Measurements from ENCODE around the gene ZAP70. TPM values are rescaled to one million over a fixed set of nuclear protein-coding genes. Genes with fewer than 3 reads are reported as not detected.
"Not testable (repeated sequence)": the region's sequence is repeated elsewhere in the genome, so short reads cannot be mapped to it uniquely, and the experiment has no call there.

The ZAP70 gene
- total RNA-seq, 4 donors from 2014 or later, result 1.1 to 1.6 (median 1.4) TPM

DNA sequence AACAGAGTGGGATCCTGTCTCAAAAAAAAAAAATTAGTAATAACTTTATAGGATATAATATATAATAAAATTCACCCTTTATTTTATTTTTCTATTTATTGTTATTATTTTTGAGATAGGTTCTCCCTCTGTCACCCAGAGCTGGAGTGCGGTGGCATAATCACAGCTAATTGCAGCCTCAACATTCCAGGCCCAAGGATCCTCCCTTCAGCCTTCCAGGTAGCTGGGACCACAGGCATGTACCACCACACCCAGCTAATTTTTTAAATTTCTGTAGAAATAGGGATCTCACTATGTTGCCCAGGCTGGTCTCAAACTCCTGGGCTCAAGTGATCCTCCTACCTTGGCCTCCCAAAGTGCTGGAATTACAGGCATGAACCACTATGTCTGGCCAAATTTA lies 42.9 kb upstream of the ZAP70 start:
- DNase-seq (ENCODE audit: low spot score in 2 of 2), result no peak
- intact Hi-C loops (cut with DNase I; ENCODE audit: low total_unique reads), result no loop called here
- TF ChIP-seq POLR2A (IDR thresholded peaks at IDR 0.05), result no peak
- TF ChIP-seq, protein P1, sequence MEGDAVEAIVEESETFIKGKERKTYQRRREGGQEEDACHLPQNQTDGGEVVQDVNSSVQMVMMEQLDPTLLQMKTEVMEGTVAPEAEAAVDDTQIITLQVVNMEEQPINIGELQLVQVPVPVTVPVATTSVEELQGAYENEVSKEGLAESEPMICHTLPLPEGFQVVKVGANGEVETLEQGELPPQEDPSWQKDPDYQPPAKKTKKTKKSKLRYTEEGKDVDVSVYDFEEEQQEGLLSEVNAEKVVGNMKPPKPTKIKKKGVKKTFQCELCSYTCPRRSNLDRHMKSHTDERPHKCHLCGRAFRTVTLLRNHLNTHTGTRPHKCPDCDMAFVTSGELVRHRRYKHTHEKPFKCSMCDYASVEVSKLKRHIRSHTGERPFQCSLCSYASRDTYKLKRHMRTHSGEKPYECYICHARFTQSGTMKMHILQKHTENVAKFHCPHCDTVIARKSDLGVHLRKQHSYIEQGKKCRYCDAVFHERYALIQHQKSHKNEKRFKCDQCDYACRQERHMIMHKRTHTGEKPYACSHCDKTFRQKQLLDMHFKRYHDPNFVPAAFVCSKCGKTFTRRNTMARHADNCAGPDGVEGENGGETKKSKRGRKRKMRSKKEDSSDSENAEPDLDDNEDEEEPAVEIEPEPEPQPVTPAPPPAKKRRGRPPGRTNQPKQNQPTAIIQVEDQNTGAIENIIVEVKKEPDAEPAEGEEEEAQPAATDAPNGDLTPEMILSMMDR (IDR thresholded peaks at IDR 0.05), result no peak
- no peak overlapping the region for H3K4me3 ChIP-seq (ENCODE audit: low read depth, poor library complexity, severe bottlenecking)
- 85 to 100% methylated on average over 1 of the region's 1 CpG for WGBS, 2 donors

DNA sequence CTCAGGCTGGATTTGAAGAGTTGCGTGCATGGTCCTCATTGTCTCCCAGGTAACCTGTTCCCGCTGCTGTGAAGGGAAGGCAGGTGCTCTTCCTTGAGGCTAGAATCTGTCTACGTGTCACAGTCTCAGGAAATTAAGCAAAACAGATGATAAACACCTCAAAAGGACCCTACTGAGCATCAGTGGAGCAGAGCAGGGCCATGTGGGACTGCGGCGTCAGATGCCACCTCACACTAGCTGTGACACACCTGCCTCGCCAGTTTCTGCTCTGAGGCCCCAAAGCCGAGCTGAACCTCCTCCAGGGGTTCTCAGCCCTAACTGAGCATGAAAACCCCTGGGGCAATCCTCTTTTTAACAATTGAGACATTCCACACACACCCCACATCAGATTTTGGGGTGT lies 41.9 kb upstream of the ZAP70 start:
- no peak for TF ChIP-seq POLR2A (IDR thresholded peaks at IDR 0.05)
- TF ChIP-seq, protein P1 (IDR thresholded peaks at IDR 0.05), result no peak
- WGBS, 2 donors, result 93 to 95% methylated on average over 7 of the region's 7 CpGs
- intact Hi-C loops (cut with DNase I; ENCODE audit: low total_unique reads), result no loop called here
- no peak overlapping the region for H3K4me3 ChIP-seq (ENCODE audit: low read depth, poor library complexity, severe bottlenecking)
- no peak for DNase-seq (ENCODE audit: low spot score in 2 of 2)

DNA sequence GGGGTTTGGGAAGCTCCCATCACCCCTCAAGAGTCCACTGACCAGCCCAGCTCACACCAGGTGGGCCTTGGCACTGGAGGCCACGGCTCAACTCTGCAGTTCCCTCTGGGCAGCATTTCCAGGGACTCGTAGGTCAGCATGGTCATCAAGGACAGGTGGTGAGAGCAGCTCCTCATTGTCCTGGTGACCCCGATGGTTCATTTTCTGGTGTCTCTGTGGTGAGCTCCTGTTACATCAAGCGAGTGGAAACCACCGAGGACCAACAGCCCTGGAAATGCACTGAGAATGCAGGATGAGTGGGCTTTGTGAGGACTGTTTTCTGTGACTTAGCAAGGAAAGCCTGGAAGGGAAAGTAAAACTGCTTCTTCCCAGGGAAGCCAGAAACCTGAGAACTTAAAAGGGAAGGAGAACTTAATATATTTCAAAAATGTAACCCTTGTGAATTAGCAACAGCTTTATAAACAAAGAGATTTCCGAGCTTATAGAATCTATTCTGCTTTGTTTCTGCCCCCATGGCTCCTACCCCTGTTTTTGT lies 40.7 kb upstream of the ZAP70 start:
- intact Hi-C loops (cut with DNase I; ENCODE audit: low total_unique reads); H3K4me3 ChIP-seq (ENCODE audit: low read depth, poor library complexity, severe bottlenecking); DNase-seq (ENCODE audit: low spot score in 2 of 2): not testable (repeated sequence)
- WGBS, 2 donors, result 90 to 95% methylated on average over 5 to 6 of the region's 6 CpGs

DNA sequence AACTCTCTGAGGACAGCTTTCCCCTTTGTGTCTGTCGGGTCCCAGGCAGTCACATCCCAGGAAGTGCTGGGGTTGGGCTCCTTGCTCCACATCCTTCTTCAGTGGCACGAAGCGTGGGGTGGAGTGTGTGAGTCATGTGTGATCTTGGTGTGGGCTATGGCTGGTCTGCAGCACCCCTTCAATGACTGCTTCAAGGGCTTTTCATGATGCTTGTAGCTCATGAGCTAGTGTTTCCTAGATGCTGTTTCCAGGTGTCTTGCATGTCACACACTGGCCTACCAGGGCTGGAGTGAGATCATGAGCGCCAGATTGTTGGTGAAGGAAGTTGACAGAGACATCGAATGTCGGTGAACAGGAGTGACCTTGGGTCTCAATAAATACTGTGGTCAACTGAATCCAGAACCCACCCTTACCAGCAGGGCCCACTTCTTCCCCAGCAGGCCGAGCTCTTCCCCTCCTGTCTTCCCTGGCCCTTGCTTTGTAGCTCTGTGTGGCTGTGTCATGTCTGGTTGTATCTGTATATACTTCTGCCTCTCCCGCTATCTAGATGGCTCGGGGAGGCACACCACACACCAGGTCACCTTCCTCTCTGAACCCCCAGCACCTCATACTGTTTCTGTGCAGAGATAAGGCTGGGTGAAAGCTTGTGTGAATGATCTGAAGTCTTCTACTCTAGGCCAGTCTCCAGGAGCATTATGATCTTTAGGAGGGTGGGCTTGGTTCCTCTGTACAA lies 40.0 kb upstream of the ZAP70 start:
- intact Hi-C loops (cut with DNase I; ENCODE audit: low total_unique reads), result no loop called here
- no peak for DNase-seq (ENCODE audit: low spot score in 2 of 2)
- H3K4me3 ChIP-seq (ENCODE audit: low read depth, poor library complexity, severe bottlenecking), result no peak overlapping the region
- TF ChIP-seq, protein P1 (IDR thresholded peaks at IDR 0.05), result no peak
- TF ChIP-seq POLR2A (IDR thresholded peaks at IDR 0.05), result no peak
- 87 to 90% methylated on average over 9 of the region's 9 CpGs for WGBS, 2 donors

DNA sequence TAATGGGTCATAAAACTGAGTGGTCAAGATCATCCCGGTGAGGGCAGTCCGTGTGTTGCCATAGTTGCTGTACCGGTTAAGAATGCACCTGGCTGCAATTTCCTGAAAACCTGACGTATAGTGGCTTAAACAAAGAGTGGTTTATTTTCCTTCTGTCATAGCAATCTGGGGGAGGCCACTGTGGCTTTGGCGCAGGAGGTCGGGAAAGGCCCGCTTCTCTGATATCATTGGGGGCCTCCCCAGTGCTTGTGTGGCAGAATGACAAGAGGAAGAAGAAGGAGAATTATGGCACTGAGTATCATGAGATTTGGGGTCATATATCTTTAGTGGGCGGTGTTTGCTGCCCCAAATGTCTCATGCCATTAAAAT lies 39.5 kb upstream of the ZAP70 start:
- TF ChIP-seq, protein P1 (IDR thresholded peaks at IDR 0.05), result no peak
- no peak for TF ChIP-seq POLR2A (IDR thresholded peaks at IDR 0.05)
- WGBS, 2 donors, result 66 to 70% methylated on average over 8 of the region's 8 CpGs
- intact Hi-C loops (cut with DNase I; ENCODE audit: low total_unique reads), result no loop called here
- H3K4me3 ChIP-seq (ENCODE audit: low read depth, poor library complexity, severe bottlenecking), result no peak overlapping the region
- no peak for DNase-seq (ENCODE audit: low spot score in 2 of 2)

DNA sequence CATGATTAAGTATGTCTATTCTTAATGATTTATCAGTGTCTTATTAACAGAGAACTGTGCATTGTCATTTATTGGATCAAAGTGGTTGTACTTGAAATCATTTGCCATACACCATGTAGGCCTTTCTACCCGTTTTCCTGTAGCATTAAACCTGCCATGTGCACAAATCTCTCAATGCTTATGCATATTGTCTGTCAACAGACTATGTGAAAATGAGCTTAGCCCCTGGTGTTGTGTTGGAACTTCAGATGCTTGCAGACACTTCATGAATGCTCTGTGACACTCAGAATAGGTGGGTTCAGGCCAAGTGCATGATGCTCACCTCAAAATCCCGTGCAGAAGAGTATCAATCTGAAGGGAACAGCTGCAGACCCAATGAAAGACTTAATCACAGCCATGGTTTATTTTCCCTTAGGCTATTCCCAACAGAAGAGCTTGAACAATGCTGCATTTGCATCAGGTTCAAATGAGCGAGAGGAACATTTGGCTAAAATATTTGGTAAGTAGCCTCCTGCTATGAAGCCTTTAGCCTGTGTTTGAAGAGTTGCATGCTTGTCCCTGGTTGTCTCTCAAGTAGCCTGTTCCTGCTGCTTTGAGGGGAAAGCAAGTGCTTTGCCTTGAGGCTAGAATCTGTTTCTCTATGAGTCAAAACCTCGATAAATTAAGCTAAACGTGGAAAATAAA lies 37.8 kb upstream of the ZAP70 start:
- intact Hi-C loops (cut with DNase I; ENCODE audit: low total_unique reads), result no loop called here
- TF ChIP-seq POLR2A (IDR thresholded peaks at IDR 0.05), result no peak
- TF ChIP-seq, protein P1 (IDR thresholded peaks at IDR 0.05), result no peak
- no peak for DNase-seq (ENCODE audit: low spot score in 2 of 2)
- H3K4me3 ChIP-seq (ENCODE audit: low read depth, poor library complexity, severe bottlenecking), result no peak overlapping the region
- 75 to 80% methylated on average over 5 of the region's 5 CpGs for WGBS, 2 donors
